Melanocyte of skin (primary cell): ENCODE measurements around the gene GOLPH3. TPM values are rescaled to one million over a fixed set of nuclear protein-coding genes. Genes with fewer than 3 reads are reported as not detected.

Experiments
- small RNA-seq, 2 donors: library from RNA; depleted of rRNA; stranded (forward); fragments of <200 nt; gene quantifications; one replicate each; pipeline ENCODE3, GENCODE V24; 2012
- total RNA-seq, 2 donors: library from RNA; depleted of rRNA; stranded (reverse); fragments of >200 nt; gene quantifications; 2 replicates each; pipeline ENCODE4 v1.2.3, GENCODE V29; 2012

The GOLPH3 gene
- 10 to 100 TPM; 44.4 to 57.3 TPM for total RNA-seq

GRCh38 chr5:32174011-32174870 is at the start of gene GOLPH3:
TSS of gene GOLPH3 (minus strand) at chr5:32174319. CDS start at chr5:32174034, 285 bp downstream.

Small RNA genes within 50 kb of the gene (small RNA-seq; reads per million reads assigned to genes)
- gene RF00019 = 0 reads per million in 2 donors

Other genes starting within 250 kb of the GOLPH3 start
- gene MTMR12, start 138.6 kb upstream of the GOLPH3 start, total RNA-seq = 10 to 100 TPM; 15.1 to 20.3 TPM